Neural cell (in vitro differentiated cells): Measurements from ENCODE around the gene HECTD1. TPM values are rescaled to one million over a fixed set of nuclear protein-coding genes. Genes with fewer than 3 reads are reported as not detected.

Experiments used
- H2AFZ ChIP-seq: fragments of 200-600, 300-800 bp; sonication (generic), shearing (Covaris generic); 2 replicates; pipeline ENCODE4 v1.6.0; 2014; ENCODE audit warnings: low read depth, mild to moderate bottlenecking, antibody characterized with exemption, low read length, moderate library complexity
- H3F3A ChIP-seq: fragments of 200-600 bp; shearing (Covaris generic); 2 replicates; pipeline ENCODE4 v1.6.1; 2016; ENCODE audit warnings: mild to moderate bottlenecking, moderate library complexity, mixed read lengths, antibody characterized with exemption, low read length; ENCODE audit not compliant: insufficient read depth, poor library complexity, severe bottlenecking
- H3K27ac ChIP-seq: fragments of 200-600, 300-800 bp; sonication (generic), shearing (Covaris generic); 2 replicates; pipeline ENCODE4 v1.5.1; 2014; ENCODE audit warnings: mild to moderate bottlenecking, low read length, moderate library complexity
- H3K27me3 ChIP-seq: fragments of 300-800, 200-600 bp; sonication (generic), shearing (Covaris generic); 2 replicates; pipeline ENCODE4 v1.6.0; 2014; ENCODE audit warnings: mild to moderate bottlenecking, low read depth, low read length, moderate library complexity; ENCODE audit not compliant: insufficient read depth
- H3K36me3 ChIP-seq: fragments of 300-800, 200-600 bp; sonication (generic), shearing (Covaris generic); 2 replicates; pipeline ENCODE4 v1.5.1; 2014; ENCODE audit warnings: mild to moderate bottlenecking, antibody characterized with exemption, low read length, moderate library complexity; ENCODE audit not compliant: insufficient read depth
- H3K4me2 ChIP-seq: fragments of 300-800, 200-600 bp; sonication (generic), shearing (Covaris generic); 2 replicates; pipeline ENCODE4 v1.6.0; 2014; ENCODE audit warnings: mild to moderate bottlenecking, low read length
- H3K4me3 ChIP-seq: fragments of 300-800, 200-600 bp; sonication (generic), shearing (Covaris generic); 2 replicates; pipeline ENCODE4 v1.5.1; 2014; ENCODE audit warnings: mild to moderate bottlenecking, low read length, moderate library complexity
- H3K79me2 ChIP-seq: fragments of 200-600 bp; shearing (Covaris generic); replicated peaks from 2 replicates; pipeline ENCODE4 v1.6.0; 2014; ENCODE audit warnings: mild to moderate bottlenecking, low read length, moderate library complexity; ENCODE audit not compliant: insufficient read depth
- H3K9ac ChIP-seq: fragments of 300-800, 200-600 bp; sonication (generic), shearing (Covaris generic); 2 replicates; pipeline ENCODE4 v1.6.1; 2016; ENCODE audit warnings: mild to moderate bottlenecking, low read length, mixed read lengths
- H3K9me2 ChIP-seq: fragments of 200-600 bp; shearing (Covaris generic); 2 replicates; pipeline ENCODE4 v1.6.1; 2016; ENCODE audit warnings: mild to moderate bottlenecking, low read length, mixed read lengths; ENCODE audit not compliant: insufficient read depth
- H3K9me3 ChIP-seq: fragments of 200-600, 300-800 bp; sonication (generic), shearing (Covaris generic); 2 replicates; pipeline ENCODE4 v1.6.1; 2016; ENCODE audit warnings: mild to moderate bottlenecking, mixed run types, low read length, moderate library complexity, mixed read lengths
- H4K20me1 ChIP-seq: fragments of 200-600 bp; shearing (Covaris generic); 2 replicates; pipeline ENCODE4 v1.6.1; 2016; ENCODE audit warnings: mild to moderate bottlenecking, mixed run types; ENCODE audit not compliant: insufficient read depth
- CTCF ChIP-seq: fragments of 450-650 bp; IDR thresholded peaks from 2 replicates; pipeline ENCODE4 v1.5.1; 2014; ENCODE audit warnings: antibody characterized with exemption, mild to moderate bottlenecking, moderate library complexity; ENCODE audit not compliant: poor library complexity, severe bottlenecking
- EP300 ChIP-seq: fragments of 450-650 bp; conservative IDR thresholded peaks from 2 replicates; pipeline ENCODE4 v1.6.1; 2014; ENCODE audit warnings: antibody characterized with exemption, mild to moderate bottlenecking, moderate library complexity; ENCODE audit not compliant: poor library complexity, severe bottlenecking
- EZH2 ChIP-seq: fragments of 200-600, 300-800 bp; shearing (Covaris generic), sonication (generic); IDR thresholded peaks from 2 replicates; pipeline ENCODE4 v1.6.1; 2014; ENCODE audit warnings: antibody characterized with exemption, low read length, borderline replicate concordance, mild to moderate bottlenecking; ENCODE audit not compliant: insufficient read depth, poor library complexity, severe bottlenecking
- MXI1 ChIP-seq: fragments of 450-650 bp; conservative IDR thresholded peaks from 2 replicates; pipeline ENCODE4 v1.6.1; 2014; ENCODE audit warnings: antibody characterized with exemption, mild to moderate bottlenecking; ENCODE audit not compliant: poor library complexity, severe bottlenecking
- POLR2AphosphoS5 ChIP-seq: IDR thresholded peaks from 2 replicates; pipeline ENCODE4 v1.6.1; 2012
- RAD21 ChIP-seq: fragments of 450-650 bp; conservative IDR thresholded peaks from 2 replicates; pipeline ENCODE4 v1.6.1; 2014; ENCODE audit warnings: antibody characterized with exemption, mild to moderate bottlenecking, moderate library complexity
- REST ChIP-seq: IDR thresholded peaks from 2 replicates; pipeline ENCODE4 v1.6.1; 2012; ENCODE audit warnings: borderline replicate concordance
- SMC3 ChIP-seq: fragments of 450-650 bp; conservative IDR thresholded peaks from 2 replicates; pipeline ENCODE4 v1.6.1; 2014; ENCODE audit warnings: antibody characterized with exemption, mild to moderate bottlenecking, moderate library complexity; ENCODE audit not compliant: poor library complexity
- TAF1 ChIP-seq: IDR thresholded peaks from 2 replicates; pipeline ENCODE4 v1.6.1; 2012; ENCODE audit warnings: low read depth
- polyA plus RNA-seq: library from polyadenylated mRNA; depleted of rRNA; stranded (reverse); fragments of >200 nt; gene quantifications from 2 replicates; pipeline ENCODE4 v1.2.3, GENCODE V29; 2014

HECTD1 gene
- polyA plus RNA-seq, 1 donor from 2014 or later, result 144 TPM

GRCh38 chr14:31224808-31225207, 17.2 kb upstream of the HECTD1 start:
- H3K9ac ChIP-seq, result no peak overlapping the region
- no peaks in the 10 kb centered on the region for H3K9me3 ChIP-seq
- H3K4me2 ChIP-seq, result no peak overlapping the region
- no peak overlapping the region for H2AFZ ChIP-seq
- H4K20me1 ChIP-seq, result no peaks in the 10 kb centered on the region
- no peaks in the 10 kb centered on the region for H3F3A ChIP-seq
- TF ChIP-seq CTCF (no peak), SMC3 (no peak)
- no peaks in the 10 kb centered on the region for H3K9me2 ChIP-seq
- no peaks in the 10 kb centered on the region for H3K79me2 ChIP-seq
- H3K4me3 ChIP-seq, result no peak overlapping the region
- H3K27ac ChIP-seq, result no peak overlapping the region
- no peaks in the 10 kb centered on the region for H3K27me3 ChIP-seq
- H3K36me3 ChIP-seq, result no peaks in the 10 kb centered on the region

- no peaks in the 10 kb centered on the region for H3K9me2 ChIP-seq
- H3K9me3 ChIP-seq, result no peaks in the 10 kb centered on the region
- H3F3A ChIP-seq, result no peaks in the 10 kb centered on the region
- H3K36me3 ChIP-seq, result no peaks in the 10 kb centered on the region
- no peak overlapping the region for H3K4me2 ChIP-seq
- H3K79me2 ChIP-seq, result no peaks in the 10 kb centered on the region
- no peak overlapping the region for H3K9ac ChIP-seq
- TF ChIP-seq TAF1, result no peak
- no peak overlapping the region for H3K27ac ChIP-seq
- H3K4me3 ChIP-seq, result no peak overlapping the region
- no peak overlapping the region for H2AFZ ChIP-seq
- no peaks in the 10 kb centered on the region for H4K20me1 ChIP-seq
- H3K27me3 ChIP-seq, result no peaks in the 10 kb centered on the region
Observed at GRCh38 chr14:31223331-31223730, 15.7 kb upstream of the HECTD1 start.

GRCh38 chr14:31222834-31223233, 15.2 kb upstream of the HECTD1 start:
- Histone ChIP-seq H3K9me2 (no peaks in the 10 kb centered on the region), H3K4me2 (no peak overlapping the region), H2AFZ (no peak overlapping the region), H3F3A (no peaks in the 10 kb centered on the region), H3K27ac (no peak overlapping the region), H3K4me3 (no peak overlapping the region), H3K27me3 (no peaks in the 10 kb centered on the region), H3K9ac (no peak overlapping the region), H3K36me3 (no peaks in the 10 kb centered on the region), H3K9me3 (no peaks in the 10 kb centered on the region), H4K20me1 (no peaks in the 10 kb centered on the region), H3K79me2 (no peaks in the 10 kb centered on the region)
- TF ChIP-seq CTCF (no peak), REST (no peak), MXI1 (no peak), EP300 (no peak), POLR2AphosphoS5 (no peak), TAF1 (no peak), SMC3 (no peak), EZH2 (no peak), RAD21 (no peak)
